ENCODE measurements around the gene GABRG3.

GABRG3 gene

DNA sequence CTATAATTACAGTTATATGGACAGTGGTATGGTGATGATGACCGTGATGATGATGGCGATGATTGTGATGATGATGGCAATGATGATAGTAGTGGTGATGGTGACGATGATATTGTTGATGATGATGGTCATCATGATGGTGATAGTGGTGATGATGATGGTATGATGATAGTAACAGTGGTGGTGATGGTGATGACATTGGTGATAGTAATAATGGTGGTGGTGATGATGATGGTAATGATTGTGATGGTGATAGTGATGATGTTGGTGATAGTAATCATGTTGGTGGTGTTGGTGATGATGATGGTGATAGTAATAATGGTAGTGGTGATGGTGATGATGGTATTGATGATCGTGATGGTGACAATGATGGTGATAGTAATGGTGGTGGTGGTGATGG, 504.4 kb downstream of the GABRG3 start:
- DNase-seq (ENCODE audit: extremely low read depth, low read depth) = no peak
- TF ChIP-seq, protein P1, sequence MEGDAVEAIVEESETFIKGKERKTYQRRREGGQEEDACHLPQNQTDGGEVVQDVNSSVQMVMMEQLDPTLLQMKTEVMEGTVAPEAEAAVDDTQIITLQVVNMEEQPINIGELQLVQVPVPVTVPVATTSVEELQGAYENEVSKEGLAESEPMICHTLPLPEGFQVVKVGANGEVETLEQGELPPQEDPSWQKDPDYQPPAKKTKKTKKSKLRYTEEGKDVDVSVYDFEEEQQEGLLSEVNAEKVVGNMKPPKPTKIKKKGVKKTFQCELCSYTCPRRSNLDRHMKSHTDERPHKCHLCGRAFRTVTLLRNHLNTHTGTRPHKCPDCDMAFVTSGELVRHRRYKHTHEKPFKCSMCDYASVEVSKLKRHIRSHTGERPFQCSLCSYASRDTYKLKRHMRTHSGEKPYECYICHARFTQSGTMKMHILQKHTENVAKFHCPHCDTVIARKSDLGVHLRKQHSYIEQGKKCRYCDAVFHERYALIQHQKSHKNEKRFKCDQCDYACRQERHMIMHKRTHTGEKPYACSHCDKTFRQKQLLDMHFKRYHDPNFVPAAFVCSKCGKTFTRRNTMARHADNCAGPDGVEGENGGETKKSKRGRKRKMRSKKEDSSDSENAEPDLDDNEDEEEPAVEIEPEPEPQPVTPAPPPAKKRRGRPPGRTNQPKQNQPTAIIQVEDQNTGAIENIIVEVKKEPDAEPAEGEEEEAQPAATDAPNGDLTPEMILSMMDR (IDR thresholded peaks at IDR 0.05; ENCODE audit: low read depth, low read length) = no peak

DNA sequence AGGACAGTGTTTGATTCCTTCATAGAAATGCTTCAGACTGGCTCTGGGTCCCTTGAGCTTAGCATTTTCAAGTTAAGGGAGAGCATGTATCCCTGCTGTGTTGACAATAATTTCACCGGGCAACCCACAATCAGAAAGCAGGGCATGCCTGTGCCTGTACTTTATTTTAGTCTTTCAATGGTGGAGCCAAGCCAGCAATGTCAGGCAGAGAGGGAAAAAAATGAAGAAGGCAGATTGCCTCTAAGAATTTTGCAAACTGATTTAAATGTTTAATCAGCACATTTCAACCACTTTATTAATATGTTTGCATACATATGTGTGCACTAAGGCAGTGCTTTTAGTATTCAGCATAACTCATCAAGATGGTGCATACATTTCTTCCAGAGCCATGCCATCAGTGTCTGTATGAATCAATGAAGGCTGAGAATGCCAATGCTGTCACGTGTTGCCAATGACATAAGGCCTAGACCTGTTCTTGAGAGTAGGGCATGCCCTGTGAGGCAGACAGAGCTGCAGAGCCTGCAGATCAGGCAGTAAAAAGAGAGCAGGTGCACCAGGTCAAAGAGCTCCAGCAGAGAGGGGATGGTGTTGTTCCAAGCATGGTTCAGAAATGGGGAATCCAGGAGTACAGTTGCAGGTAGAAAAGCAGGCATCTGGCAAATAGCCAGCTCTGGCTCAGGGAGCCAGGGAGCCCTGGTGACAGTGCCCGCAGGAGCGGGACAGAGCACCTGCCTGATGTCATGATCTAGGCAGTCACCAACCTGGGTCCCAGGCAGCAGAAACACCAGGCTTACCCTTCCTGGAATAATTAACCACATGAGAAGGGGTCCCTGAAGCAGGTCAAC, 508.5 kb downstream of the GABRG3 start:
- TF ChIP-seq, protein P1 (IDR thresholded peaks at IDR 0.05; ENCODE audit: low read depth, low read length) = no peak
- DNase-seq (ENCODE audit: extremely low read depth, low read depth) = no peak

DNA sequence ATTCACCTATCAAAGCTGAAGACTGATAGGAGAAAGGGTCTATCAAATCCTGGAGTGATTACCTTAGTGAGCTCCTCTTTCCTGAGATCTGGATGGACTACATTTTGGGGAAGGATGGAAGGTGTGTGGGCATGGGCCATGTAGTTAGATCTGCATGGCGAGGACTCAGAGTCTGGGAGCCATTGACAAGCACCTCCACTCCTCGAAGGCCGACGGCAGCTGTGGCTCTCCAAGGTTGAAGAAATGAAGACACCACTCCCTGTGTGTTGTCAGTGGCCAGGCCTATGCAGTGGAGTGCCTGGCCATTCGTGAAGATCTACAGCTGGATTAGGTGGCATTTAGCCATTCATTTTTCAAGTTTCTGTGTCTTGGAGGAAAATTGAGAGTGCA, 509.2 kb downstream of the GABRG3 start:
- TF ChIP-seq, protein P1 (IDR thresholded peaks at IDR 0.05; ENCODE audit: low read depth, low read length) = no peak
- DNase-seq (ENCODE audit: extremely low read depth, low read depth) = no peak

DNA sequence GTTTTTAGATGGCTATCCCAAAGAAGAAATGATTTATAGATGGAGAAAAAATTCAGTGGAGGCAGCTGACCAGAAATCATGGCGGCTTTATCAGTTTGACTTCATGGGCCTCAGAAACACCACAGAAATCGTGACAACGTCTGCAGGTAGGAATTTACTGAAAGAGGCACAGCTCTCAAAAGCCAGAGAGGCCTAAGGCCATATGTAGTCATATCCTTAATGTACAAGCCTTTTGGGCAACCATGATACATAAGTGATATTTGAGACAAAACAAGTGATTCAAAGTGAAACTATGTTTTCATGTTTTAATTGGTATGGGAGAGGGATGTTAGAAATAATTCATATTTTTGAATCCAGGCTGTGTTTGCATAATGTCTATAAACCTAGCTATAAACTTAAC, 509.7 kb downstream of the GABRG3 start:
- TF ChIP-seq, protein P1 (IDR thresholded peaks at IDR 0.05; ENCODE audit: low read depth, low read length) = no peak
- DNase-seq (ENCODE audit: extremely low read depth, low read depth) = no peak

DNA sequence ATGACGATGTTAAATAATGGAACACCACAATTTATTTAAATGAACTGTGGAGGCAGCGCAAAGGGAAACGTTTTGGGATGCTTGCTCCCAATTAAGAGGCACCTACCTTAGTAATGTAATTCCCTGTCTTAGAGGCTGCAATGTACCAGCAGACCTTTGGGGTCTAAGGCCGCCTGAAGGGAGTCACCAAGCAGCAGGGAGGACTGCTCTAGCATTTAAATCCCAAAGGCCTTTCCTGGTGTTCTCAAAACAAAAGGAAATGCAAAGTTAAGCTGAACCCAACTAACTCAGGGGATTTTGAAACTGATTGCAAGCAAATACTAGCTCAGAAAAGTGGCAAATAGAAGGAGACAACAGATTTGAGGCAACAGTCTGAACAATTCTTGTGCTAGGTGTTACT, 510.8 kb downstream of the GABRG3 start:
- no peak for DNase-seq (ENCODE audit: extremely low read depth, low read depth)
- TF ChIP-seq, protein P1 (IDR thresholded peaks at IDR 0.05; ENCODE audit: low read depth, low read length) = no peak

DNA sequence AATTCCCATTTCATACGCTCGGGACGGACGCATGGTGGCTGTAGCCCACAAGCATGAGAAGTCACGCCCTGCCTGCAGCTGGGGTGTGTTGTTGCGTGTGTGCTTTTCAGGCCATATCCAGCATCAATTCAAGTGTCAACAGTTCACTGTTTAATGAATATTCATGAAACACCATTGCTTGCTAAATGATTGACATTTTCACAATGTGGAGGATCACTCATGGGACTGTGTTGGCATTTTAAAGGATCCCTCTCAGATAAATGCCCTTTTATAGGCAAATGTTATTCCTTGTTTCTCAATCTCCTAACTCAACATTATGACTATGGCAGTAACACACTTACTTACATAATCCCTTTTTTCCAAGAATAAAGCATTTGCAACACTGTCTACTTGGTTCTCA, 511.3 kb downstream of the GABRG3 start:
- no peak for DNase-seq (ENCODE audit: extremely low read depth, low read depth)
- TF ChIP-seq, protein P1 (IDR thresholded peaks at IDR 0.05; ENCODE audit: low read depth, low read length) = no peak

DNA sequence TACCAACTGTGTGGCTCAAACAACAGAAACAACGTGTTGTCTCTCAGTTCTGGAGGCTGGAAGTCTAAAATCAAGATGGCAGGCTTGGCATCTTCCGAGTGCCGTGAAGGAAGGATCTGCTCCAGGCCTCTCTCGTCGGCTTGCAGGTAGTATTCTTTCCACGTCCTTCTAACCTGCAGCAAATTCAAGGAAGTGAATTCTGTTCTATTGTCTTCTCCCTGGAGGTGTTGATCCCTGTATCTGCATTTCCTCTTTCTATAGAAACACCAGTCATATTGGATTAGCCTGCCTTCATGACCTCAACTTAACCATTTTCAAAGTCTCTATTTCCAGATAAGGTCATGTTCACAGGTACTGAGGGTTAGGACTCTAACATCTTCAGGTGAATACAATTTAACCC, 512.1 kb downstream of the GABRG3 start:
- TF ChIP-seq, protein P1 (IDR thresholded peaks at IDR 0.05; ENCODE audit: low read depth, low read length) = no peak

More for the DNA sequence above, 512.1 kb downstream of the GABRG3 start:
- DNase-seq (ENCODE audit: extremely low read depth, low read depth) = no peak

Data from AG09319 (cell line).